Liver (tissue), 9 donors: Measurements from ENCODE around the gene TNNI3K. TPM values are rescaled to one million over a fixed set of nuclear protein-coding genes. Genes with fewer than 3 reads are reported as not detected.

ENCODE experiments used
- DNase-seq: peaks from one replicate; pipeline ENCODE4 v3.0.0-alpha.2; 2017; ENCODE audit warnings: low spot score
- H3K27ac ChIP-seq, 2 donors: one replicate each; pipeline ENCODE4 v1.7.0; 2013; ENCODE audit warnings: inconsistent platforms in 2 of 2, low read length in 2 of 2, control low read depth in 1 of 2, low read depth in 1 of 2, mild to moderate bottlenecking in 1 of 2
- H3K27me3 ChIP-seq, 4 donors: one replicate each; pipeline versions ENCODE4 v1.6.1 to v1.7.0; 2013; ENCODE audit warnings: low read length in 3 of 4, inconsistent platforms in 1 of 4, mild to moderate bottlenecking in 1 of 4, moderate library complexity in 1 of 4; ENCODE audit not compliant: control insufficient read depth in 4 of 4, insufficient read depth in 4 of 4
- H3K36me3 ChIP-seq, 4 donors: one replicate each; pipeline versions ENCODE4 v1.6.1 to v1.7.0; 2013; ENCODE audit warnings: low read length in 3 of 4, mild to moderate bottlenecking in 3 of 4, low read depth in 1 of 4, moderate library complexity in 1 of 4; ENCODE audit not compliant: control insufficient read depth in 4 of 4, insufficient read depth in 3 of 4
- H3K4me1 ChIP-seq, 4 donors: one replicate each; pipeline versions ENCODE4 v1.6.1 to v1.7.0; 2013; ENCODE audit warnings: low read length in 3 of 4, mild to moderate bottlenecking in 3 of 4, moderate library complexity in 1 of 4; ENCODE audit not compliant: control insufficient read depth in 4 of 4, insufficient read depth in 4 of 4
- H3K4me3 ChIP-seq, 3 donors: one replicate each; pipeline versions ENCODE4 v1.6.1 to v1.7.0; 2013; ENCODE audit warnings: low read length in 3 of 3, control low read depth in 1 of 3, low read depth in 1 of 3, mild to moderate bottlenecking in 1 of 3
- H3K9ac ChIP-seq, 2 donors: one replicate each; pipeline ENCODE4 v1.7.0; 2013; ENCODE audit warnings: low read length in 2 of 2, mild to moderate bottlenecking in 2 of 2, moderate library complexity in 2 of 2, control low read depth in 1 of 2, low read depth in 1 of 2
- H3K9me3 ChIP-seq, 4 donors: one replicate each; pipeline versions ENCODE4 v1.6.1 to v1.7.0; 2013; ENCODE audit warnings: low read length in 3 of 4; ENCODE audit not compliant: control insufficient read depth in 4 of 4
- ATF3 ChIP-seq: IDR thresholded peaks from 2 replicates; pipeline ENCODE4 v1.6.1; 2016; ENCODE audit warnings: antibody characterized with exemption
- EGR1 ChIP-seq, 2 donors: IDR thresholded peaks; 2 replicates each; pipeline ENCODE4 v1.6.1; 2016 to 2018; ENCODE audit warnings: antibody characterized with exemption in 2 of 2, low read depth in 2 of 2
- FOXA1 ChIP-seq: IDR thresholded peaks from 2 replicates; pipeline ENCODE4 v1.6.1; 2016; ENCODE audit warnings: antibody characterized with exemption
- FOXA2 ChIP-seq: IDR thresholded peaks from 2 replicates; pipeline ENCODE4 v1.6.1; 2016; ENCODE audit warnings: antibody characterized with exemption
- GABPA ChIP-seq, 2 donors: IDR thresholded peaks in 1 of 2; conservative IDR thresholded peaks in 1 of 2; 2 replicates each; pipeline ENCODE4 v1.6.1; 2016; ENCODE audit warnings: antibody characterized with exemption in 2 of 2, mild to moderate bottlenecking in 1 of 2, moderate library complexity in 1 of 2
- HNF4A ChIP-seq, 2 donors: conservative IDR thresholded peaks; 2 replicates each; pipeline ENCODE4 v1.6.1; 2016; ENCODE audit warnings: antibody characterized with exemption in 2 of 2, mild to moderate bottlenecking in 2 of 2
- HNF4G ChIP-seq: IDR thresholded peaks from 2 replicates; pipeline ENCODE4 v1.6.1; 2016; ENCODE audit warnings: antibody characterized with exemption
- JUND ChIP-seq, 2 donors: IDR thresholded peaks; 2 replicates each; pipeline ENCODE4 v1.6.1; 2016; ENCODE audit warnings: antibody characterized with exemption in 2 of 2
- NR2F2 ChIP-seq: IDR thresholded peaks from 2 replicates; pipeline ENCODE4 v1.6.1; 2016; ENCODE audit warnings: antibody characterized with exemption
- RAD21 ChIP-seq, 2 donors: IDR thresholded peaks; 2 replicates each; pipeline ENCODE4 v1.6.1; 2016; ENCODE audit warnings: antibody characterized with exemption in 2 of 2, mild to moderate bottlenecking in 2 of 2
- REST ChIP-seq: IDR thresholded peaks from 2 replicates; pipeline ENCODE4 v1.6.1; 2016; ENCODE audit warnings: antibody characterized with exemption, mild to moderate bottlenecking
- RXRA ChIP-seq, 2 donors: IDR thresholded peaks; 2 replicates each; pipeline ENCODE4 v1.6.1; 2017 to 2018; ENCODE audit warnings: antibody characterized with exemption in 2 of 2, mild to moderate bottlenecking in 1 of 2
- SP1 ChIP-seq: IDR thresholded peaks from 2 replicates; pipeline ENCODE4 v1.6.1; 2018; ENCODE audit warnings: antibody characterized with exemption, mild to moderate bottlenecking
- TAF1 ChIP-seq: conservative IDR thresholded peaks from 2 replicates; pipeline ENCODE4 v1.6.1; 2016; ENCODE audit warnings: antibody characterized with exemption, mild to moderate bottlenecking
- YY1 ChIP-seq: IDR thresholded peaks from 2 replicates; pipeline ENCODE4 v1.6.1; 2016; ENCODE audit warnings: antibody characterized with exemption, mild to moderate bottlenecking
- whole genome bisulfite sequencing: extraction: QIAGEN DNeasy Blood & Tissue Kit; methylation state at CpG from one replicate; pipeline ENCODE4 v1.1.7; 2013; 5-methylcytosine and 5-hydroxymethylcytosine counted together
- polyA plus RNA-seq, 2 donors: library from polyadenylated mRNA; stranded (reverse) in 1 of 2; unstranded in 1 of 2; fragments of 200-250 nt in 1 of 2; fragments of >200 nt in 1 of 2; fragmentation: Nextera tagmentation in 1 of 2; extraction: Ambion mirVana in 1 of 2; gene quantifications; one replicate each; pipeline versions ENCODE4 v1.2.1 to v1.2.3, GENCODE V29; 2013 to 2015
- total RNA-seq, 2 donors: library from RNA; depleted of rRNA; stranded (reverse); fragments of >200 nt; gene quantifications; one replicate each; pipeline ENCODE4 v1.2.3, GENCODE V29; 2014
- TF ChIP-seq, protein P1 (sequence below): IDR thresholded peaks from 2 replicates; pipeline ENCODE4 v1.6.1; 2016; ENCODE audit warnings: antibody characterized with exemption
- TF ChIP-seq, protein P2 (sequence below): IDR thresholded peaks from 2 replicates; pipeline ENCODE4 v1.6.1; 2016; ENCODE audit warnings: antibody characterized with exemption
- TF ChIP-seq, protein P3 (sequence below): fragments of 150-350 bp; IDR thresholded peaks from 2 replicates; pipeline ENCODE4 v1.5.1; 2017; ENCODE audit warnings: improper control_type of control experiment, low read depth, low read length; ENCODE audit not compliant: missing input control
- donor health status: healthy.
- donor health status: healthy.
- donor health status: healthy.
- donor health status: healthy.
- donor health status: healthy.

Gene TNNI3K
- total and polyA plus RNA-seq, 4 donors = 0.09 to 0.10 TPM; not detected in 2

DNA sequence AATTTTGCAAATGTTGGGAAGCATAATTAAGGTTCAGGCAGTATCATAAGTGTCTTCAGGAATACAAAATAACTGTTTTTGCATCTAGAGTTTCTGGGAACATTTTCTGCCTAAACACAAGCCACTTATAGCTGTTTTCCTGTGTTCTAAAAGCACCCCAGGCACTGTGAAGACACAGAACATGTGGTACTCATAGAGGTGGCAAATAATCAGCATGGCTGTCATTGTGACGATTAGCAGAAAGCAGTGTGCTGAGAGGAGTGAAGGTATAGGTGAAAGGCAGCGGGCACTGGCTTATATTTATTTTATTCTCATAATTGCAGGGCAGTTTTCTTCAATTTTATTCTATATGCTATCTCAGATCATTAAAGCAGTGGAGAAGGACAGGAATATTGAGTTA is 157.7 kb downstream of the TNNI3K start:
- 76% methylated on average over 2 of the region's 2 CpGs for WGBS

DNA sequence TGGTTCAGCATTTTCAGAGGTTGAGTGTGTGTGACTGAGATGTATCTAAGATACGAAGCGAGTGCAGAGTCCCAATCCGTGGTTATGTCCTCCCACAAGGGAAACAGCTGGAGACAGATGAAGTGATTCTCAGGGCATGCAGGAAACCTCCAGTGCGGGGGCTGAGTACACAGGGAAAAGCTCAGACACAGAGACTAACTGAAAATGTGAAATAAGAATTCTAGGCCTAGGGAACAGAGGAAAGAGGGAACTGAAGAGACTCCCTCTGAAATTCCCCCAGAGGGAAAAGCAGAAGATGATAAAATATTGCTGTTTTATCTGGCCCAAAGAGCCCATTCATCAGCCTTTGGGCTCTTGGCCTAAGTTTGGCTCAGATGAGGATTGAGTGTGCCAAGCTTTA is 160.4 kb downstream of the TNNI3K start:
- H3K36me3 ChIP-seq = no peaks in the 10 kb centered on the region
- DNase-seq = no peak
- no peak overlapping the region for H3K4me3 ChIP-seq
- no peaks in the 10 kb centered on the region for H3K4me1 ChIP-seq
- TF ChIP-seq, protein P1, sequence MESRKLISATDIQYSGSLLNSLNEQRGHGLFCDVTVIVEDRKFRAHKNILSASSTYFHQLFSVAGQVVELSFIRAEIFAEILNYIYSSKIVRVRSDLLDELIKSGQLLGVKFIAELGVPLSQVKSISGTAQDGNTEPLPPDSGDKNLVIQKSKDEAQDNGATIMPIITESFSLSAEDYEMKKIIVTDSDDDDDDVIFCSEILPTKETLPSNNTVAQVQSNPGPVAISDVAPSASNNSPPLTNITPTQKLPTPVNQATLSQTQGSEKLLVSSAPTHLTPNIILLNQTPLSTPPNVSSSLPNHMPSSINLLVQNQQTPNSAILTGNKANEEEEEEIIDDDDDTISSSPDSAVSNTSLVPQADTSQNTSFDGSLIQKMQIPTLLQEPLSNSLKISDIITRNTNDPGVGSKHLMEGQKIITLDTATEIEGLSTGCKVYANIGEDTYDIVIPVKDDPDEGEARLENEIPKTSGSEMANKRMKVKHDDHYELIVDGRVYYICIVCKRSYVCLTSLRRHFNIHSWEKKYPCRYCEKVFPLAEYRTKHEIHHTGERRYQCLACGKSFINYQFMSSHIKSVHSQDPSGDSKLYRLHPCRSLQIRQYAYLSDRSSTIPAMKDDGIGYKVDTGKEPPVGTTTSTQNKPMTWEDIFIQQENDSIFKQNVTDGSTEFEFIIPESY = no peak
- no peak for TF ChIP-seq REST
- TF ChIP-seq EGR1 (IDR thresholded peaks at IDR 0.05; ENCODE audit: low read depth in 2 of 2) = no peak
- TF ChIP-seq RAD21 (IDR thresholded peaks at IDR 0.05) = no peak
- TF ChIP-seq HNF4A (conservative IDR thresholded peaks at IDR 0.05) = no peak
- TF ChIP-seq JUND (IDR thresholded peaks at IDR 0.05) = no peak
- no peak for TF ChIP-seq FOXA2
- no peak for TF ChIP-seq RXRA (IDR thresholded peaks at IDR 0.05)
- TF ChIP-seq, protein P2, sequence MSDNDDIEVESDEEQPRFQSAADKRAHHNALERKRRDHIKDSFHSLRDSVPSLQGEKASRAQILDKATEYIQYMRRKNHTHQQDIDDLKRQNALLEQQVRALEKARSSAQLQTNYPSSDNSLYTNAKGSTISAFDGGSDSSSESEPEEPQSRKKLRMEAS = no peak
- no peak for TF ChIP-seq GABPA (IDR thresholded peaks at IDR 0.05 in 1 of 2, conservative IDR thresholded peaks at IDR 0.05 in 1 of 2)
- no peak for TF ChIP-seq YY1
- no peak for TF ChIP-seq SP1
- no peak for TF ChIP-seq FOXA1
- TF ChIP-seq ATF3 = no peak
- no peak for TF ChIP-seq NR2F2
- TF ChIP-seq HNF4G = no peak
- TF ChIP-seq, protein P3, sequence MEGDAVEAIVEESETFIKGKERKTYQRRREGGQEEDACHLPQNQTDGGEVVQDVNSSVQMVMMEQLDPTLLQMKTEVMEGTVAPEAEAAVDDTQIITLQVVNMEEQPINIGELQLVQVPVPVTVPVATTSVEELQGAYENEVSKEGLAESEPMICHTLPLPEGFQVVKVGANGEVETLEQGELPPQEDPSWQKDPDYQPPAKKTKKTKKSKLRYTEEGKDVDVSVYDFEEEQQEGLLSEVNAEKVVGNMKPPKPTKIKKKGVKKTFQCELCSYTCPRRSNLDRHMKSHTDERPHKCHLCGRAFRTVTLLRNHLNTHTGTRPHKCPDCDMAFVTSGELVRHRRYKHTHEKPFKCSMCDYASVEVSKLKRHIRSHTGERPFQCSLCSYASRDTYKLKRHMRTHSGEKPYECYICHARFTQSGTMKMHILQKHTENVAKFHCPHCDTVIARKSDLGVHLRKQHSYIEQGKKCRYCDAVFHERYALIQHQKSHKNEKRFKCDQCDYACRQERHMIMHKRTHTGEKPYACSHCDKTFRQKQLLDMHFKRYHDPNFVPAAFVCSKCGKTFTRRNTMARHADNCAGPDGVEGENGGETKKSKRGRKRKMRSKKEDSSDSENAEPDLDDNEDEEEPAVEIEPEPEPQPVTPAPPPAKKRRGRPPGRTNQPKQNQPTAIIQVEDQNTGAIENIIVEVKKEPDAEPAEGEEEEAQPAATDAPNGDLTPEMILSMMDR = no peak
- H3K9me3 ChIP-seq = no peaks in the 10 kb centered on the region
- H3K27ac ChIP-seq = no peak overlapping the region
- no peaks in the 10 kb centered on the region for H3K27me3 ChIP-seq
- no peak overlapping the region for H3K9ac ChIP-seq
- WGBS = 69% methylated on average over 4 of the region's 4 CpGs

More for the DNA sequence above, 157.7 kb downstream of the TNNI3K start:
- no peak overlapping the region for H3K27ac ChIP-seq
- no peaks in the 10 kb centered on the region for H3K36me3 ChIP-seq
- H3K4me3 ChIP-seq = no peak overlapping the region
- no peak overlapping the region for H3K9ac ChIP-seq
- no peak for DNase-seq
- no peaks in the 10 kb centered on the region for H3K27me3 ChIP-seq
- H3K4me1 ChIP-seq = no peaks in the 10 kb centered on the region
- H3K9me3 ChIP-seq = no peaks in the 10 kb centered on the region
- TF ChIP-seq YY1 (no peak), HNF4G (no peak), TAF1 (no peak), RAD21 (IDR thresholded peaks at IDR 0.05) (no peak), EGR1 (IDR thresholded peaks at IDR 0.05; ENCODE audit: low read depth in 2 of 2) (no peak), ATF3 (no peak), SP1 (no peak), RXRA (IDR thresholded peaks at IDR 0.05) (no peak), GABPA (IDR thresholded peaks at IDR 0.05 in 1 of 2, conservative IDR thresholded peaks at IDR 0.05 in 1 of 2) (no peak), FOXA1 (no peak)
- TF ChIP-seq, protein P1 = no peak
- TF ChIP-seq, protein P2 = no peak
